ENCODE data around the gene RNF150.

DNA sequence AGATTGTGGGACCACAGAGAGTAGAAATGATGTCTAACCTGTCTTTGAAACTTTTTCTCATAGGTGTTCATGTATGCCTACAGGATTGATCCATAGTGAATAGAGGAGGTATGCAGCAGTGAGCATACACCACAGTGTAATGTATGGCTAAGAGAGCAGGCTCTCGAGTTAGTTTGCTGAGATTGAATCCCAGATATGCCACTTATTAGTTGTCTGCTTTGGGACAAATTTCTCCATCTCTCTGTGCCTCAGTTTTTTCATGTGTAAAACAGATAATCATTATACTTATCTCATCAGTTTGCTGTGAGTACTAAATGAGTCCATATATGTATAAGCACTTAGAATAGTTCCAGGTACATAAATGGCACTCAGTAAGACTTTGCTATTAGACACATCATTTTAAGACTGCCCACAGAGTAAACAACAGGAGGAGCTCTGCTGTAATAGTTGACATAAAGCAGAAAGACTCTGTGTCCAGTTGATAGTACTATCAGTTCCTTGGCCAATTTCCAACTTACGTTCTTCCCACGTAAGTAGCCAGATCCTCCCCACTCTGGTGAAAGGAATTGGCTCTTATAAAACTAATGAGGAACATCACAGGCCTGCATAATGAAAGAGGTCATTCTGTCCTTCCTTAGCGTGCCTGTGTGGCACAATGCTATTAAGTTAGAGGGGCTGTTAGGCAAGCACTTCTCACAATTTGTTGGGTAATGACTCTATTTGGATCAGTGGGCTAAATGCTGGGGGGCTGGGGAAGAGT lies 20.7 kb upstream of the RNF150 start:
- no peak for TF ChIP-seq POLR2A (IDR thresholded peaks at IDR 0.05)
- no peak for TF ChIP-seq CTCF (IDR thresholded peaks at IDR 0.05)

Data from thyroid gland (tissue), 4 donors.